Cerebellar nuclear complex (tissue), 1 donor: Measurements from ENCODE around the gene UBE3B.

Experiments
- DNase-seq, 2 experiments: peaks; one replicate each; lab custom pipeline; 2025; lab: John Stamatoyannopoulos, UW

Gene UBE3B

GRCh38 chr12:109475993-109476806 lies 1.2 kb upstream of the UBE3B start:
- DNase-seq: no peak

DNA sequence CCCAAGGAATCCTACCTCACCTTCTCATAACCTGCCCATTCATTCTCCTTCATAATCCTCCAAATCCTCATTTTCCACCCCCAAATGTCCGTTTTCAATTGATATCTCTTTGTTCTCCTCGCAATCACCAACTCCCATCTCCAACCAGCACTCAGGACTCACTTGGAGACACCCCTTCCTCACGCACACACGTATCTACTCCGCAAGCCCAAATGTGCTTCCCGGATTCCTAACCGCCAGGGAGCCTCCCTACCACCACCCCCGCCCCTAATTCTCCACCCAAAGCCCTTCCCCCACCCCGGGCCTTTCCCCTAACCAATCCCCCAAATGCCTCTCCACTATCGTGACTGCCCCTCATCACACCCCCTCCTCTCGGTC lies 638 bp upstream of the UBE3B start:
- DNase-seq: no peak

GRCh38 chr12:109477963-109478315 lies 505 bp downstream of the UBE3B start:
- no peak for DNase-seq

DNA sequence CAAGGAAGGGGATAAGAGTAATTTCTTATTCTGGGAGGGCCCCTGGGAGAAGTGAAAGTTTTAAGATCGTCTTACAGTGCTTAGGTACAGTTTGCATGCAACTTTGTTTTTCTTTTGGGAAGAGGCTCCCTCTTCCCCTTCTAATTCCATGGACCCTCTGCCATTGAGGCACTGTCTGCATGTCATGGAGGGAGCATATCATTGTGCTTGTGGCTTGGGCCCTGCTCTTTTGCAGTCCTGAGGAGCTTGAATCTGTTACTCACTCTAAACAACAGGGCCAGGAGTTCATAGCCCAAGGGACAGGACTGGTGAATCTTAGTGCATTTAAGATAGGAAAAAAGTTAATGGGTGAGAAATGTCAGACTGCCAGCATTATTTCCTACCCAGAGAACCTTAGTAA lies 2.3 kb downstream of the UBE3B start:
- no peak for DNase-seq

GRCh38 chr12:109480356-109480755 lies 2.9 kb downstream of the UBE3B start:
- DNase-seq: no peak

GRCh38 chr12:109481863-109482262 lies 4.4 kb downstream of the UBE3B start:
- DNase-seq: no peak

DNA sequence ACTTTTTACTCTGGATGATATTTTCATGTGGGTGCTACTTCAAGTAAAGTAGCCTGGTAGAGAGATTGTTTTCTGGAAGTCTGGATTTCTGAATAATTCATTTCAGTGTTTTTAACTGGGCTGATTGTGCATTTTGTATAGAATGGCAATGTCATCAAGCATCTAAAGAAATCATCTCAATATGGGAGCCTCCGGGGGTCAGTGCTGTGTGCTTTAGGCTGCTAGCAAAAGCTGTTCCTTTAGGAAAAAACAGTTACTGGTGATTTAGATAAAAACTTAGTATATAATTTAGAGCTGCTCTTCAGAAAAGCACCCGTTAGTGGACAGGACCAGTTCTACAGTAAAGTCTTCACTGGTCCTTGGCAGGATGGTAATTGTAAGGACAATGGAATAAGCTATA lies 5.1 kb downstream of the UBE3B start:
- no peak for DNase-seq

DNA sequence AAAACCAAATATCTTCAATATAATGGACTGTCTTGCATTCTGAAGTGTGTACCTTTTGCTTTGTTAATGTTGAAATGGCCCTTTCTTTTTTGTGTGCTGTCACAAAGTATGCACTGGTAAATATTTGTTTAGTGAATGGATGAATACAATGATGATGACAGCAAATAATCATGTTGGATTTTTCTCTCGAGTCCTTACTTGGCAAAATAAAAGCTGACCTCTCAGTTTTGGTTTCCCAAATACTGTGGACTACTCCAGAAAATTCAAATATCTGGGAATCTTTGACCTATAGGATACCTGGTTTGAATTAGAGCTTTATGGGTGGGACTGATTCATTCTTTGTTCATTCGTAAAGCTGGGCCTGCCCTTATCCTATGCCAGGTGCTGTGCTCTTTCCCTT lies 5.5 kb downstream of the UBE3B start:
- DNase-seq: no peak

DNA sequence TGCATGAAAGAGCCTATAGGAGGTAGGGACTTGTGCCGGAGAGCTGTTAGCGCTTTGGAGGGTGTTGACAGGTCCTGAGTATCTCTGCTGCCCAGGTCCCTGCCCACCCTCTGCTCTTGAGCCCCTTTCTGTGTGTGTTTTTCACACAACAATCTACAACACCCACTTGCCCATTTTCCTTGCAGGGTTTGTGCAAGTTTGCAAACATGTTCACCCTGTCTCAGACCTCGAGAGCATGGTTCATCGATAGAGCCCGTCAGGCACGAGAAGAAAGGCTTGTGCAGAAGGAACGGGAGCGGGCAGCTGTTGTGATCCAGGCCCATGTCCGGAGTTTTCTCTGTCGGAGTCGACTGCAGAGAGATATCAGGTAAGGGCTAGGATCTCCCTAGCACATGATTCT lies 5.9 kb downstream of the UBE3B start:
- no peak for DNase-seq

- DNase-seq: no peak
Measured at GRCh38 chr12:109485201-109485600, 7.8 kb downstream of the UBE3B start.

- no peak for DNase-seq
Measured at GRCh38 chr12:109487181-109488050, 10.0 kb downstream of the UBE3B start.

- DNase-seq: no peak
Measured at GRCh38 chr12:109488051-109488665, 10.7 kb downstream of the UBE3B start.

DNA sequence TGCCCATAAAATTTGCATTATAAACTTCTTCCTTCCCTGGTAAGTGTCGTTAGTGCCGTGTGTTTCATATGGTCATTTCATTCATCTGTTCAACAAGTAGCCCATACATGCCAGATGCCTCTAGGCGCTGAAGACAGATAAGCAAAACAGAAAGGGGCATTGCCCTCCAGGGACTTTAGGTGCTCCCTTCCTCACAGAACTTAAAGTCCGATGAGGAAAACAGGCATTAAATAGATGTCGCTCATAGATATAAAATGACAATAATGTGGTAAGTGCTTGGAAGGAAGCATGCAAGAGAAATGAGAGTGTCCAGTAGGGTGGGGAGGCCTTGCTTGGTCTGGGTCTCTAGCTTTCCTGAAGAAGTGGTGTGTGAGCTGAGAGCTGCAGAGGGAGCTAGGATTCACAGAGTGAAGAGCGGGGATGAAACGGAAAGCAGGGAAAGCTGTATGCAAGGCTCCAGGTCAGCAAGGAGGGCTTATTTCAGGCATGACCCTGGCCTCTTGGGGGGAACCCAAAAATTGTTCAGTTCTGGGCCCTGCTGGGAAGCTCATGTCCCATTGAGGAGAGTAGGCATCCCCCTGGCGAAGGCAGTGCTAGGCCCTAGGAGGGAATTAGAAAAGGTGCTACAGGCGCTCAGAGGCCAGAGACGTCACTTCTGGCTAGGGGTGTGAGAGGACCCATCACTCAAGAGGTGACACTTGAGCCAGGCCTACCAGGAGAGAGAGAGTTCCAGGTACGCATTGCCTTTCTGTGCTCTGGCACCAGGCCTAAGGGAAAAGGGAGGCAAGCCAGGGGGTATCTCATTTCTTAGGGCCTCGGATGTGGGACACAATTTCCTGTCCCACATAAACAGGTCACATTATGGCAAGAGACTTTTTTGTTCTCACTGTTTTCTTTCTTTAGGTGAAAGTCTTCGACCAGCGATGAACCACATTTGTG lies 11.9 kb downstream of the UBE3B start:
- no peak for DNase-seq

DNA sequence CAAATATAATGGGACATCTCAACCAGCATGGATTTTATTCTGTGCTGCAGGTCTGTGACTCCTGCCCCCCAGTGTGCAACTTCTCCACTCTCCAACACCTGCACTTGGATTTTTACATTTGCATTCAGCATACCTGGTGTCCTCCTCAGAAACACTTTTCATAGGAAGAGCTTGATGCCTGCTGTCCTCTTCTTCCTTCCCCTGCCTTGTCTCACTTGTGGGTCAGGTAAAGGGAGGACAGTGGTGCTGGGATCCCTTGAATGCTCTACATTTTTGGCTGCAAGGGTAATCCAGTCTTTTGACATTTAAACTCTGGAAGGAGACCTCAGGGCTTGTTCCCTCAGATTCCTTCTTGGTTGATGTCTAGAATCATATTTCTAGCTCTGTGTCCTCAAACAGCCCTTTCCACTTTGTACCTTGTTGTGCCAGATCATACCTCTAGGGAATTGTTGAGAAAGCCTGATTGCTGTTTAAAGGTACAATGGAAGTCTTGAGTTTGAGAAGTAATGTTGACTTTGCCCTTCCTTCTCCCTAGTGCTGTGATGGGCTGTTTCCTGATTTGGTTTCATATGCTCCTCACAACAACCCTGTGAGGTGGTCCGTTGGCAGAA lies 12.6 kb downstream of the UBE3B start:
- DNase-seq: no peak

- no peak for DNase-seq
Measured at GRCh38 chr12:109491671-109492070, 14.2 kb downstream of the UBE3B start.

GRCh38 chr12:109492371-109492770 lies 14.9 kb downstream of the UBE3B start:
- no peak for DNase-seq

DNA sequence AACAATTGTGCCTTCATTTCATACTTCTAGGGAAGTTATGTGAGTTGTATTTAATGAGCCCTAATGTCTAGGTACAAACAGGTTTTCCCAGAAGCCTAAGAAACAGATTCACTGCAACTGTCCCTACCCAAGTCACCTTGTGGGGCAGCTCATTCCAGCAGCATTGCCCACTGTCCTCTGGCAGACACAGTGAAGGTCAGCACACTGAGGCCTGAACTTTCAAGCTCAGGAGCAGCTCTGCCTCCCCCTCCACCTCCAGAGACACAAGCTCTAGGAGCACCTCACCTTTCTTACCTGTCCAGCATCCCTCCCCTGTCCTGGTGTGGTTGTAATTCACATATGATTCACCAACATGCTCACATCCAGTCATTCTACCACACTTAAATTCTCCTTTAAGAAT lies 15.7 kb downstream of the UBE3B start:
- DNase-seq: no peak

- DNase-seq: no peak
Measured at GRCh38 chr12:109493938-109494337, 16.5 kb downstream of the UBE3B start.

- DNase-seq: no peak
Measured at GRCh38 chr12:109494348-109494881, 17.0 kb downstream of the UBE3B start.

GRCh38 chr12:109495012-109495411 lies 17.6 kb downstream of the UBE3B start:
- DNase-seq: no peak

DNA sequence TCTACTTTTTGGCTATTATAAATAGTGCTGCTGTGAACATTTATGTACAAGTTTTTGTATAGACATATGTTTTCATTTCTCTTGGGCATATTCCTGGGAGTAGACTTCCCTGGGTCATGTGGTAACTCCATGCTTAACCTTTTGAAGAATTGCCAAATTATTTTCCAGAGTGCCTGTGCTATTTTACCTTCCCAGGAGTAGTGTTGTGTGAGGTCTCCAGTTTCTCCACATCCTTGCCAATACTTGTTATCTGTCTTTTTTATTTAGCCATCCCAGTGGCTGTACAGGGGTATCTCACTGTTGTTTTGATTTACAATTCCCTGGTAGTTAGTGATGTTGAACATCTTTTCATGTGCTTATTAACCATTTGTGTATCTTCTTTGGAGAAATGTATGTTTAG lies 18.9 kb downstream of the UBE3B start:
- DNase-seq: no peak
